HEK293 (cell line): Measurements from ENCODE around the gene SS18L1.
A peak's percentile ranks its signal among the peaks of the same experiment; 100 is the strongest.

Source experiments
- CTCF ChIA-PET: fragments of 350-600 bp; formaldehyde crosslinking; extraction: SDS; loops from one replicate; lab custom pipeline; 2021; ENCODE audit warnings: antibody characterized with exemption; lab: Yijun Ruan, JAX
- POLR2A ChIA-PET: fragments of 300-600 bp; formaldehyde crosslinking; extraction: SDS; loops from one replicate; lab custom pipeline; 2020; ENCODE audit warnings: antibody characterized with exemption, inconsistent platforms; lab: Yijun Ruan, JAX
- H3K27ac ChIP-seq: fragments of 200-500 bp; sonication (Bioruptor generic); 2 replicates; pipeline ENCODE4 v1.5.1; 2014; ENCODE audit warnings: low read depth, low read length, control low read depth, inconsistent platforms; ENCODE audit errors: extremely low read depth
- H3K36me3 ChIP-seq, 2 experiments: fragments of 200-500 bp in 1 of 2; sonication (Bioruptor generic) in 1 of 2; 1 replicate in 1 of 2; 2 replicates in 1 of 2; pipeline ENCODE4 v1.5.1; 2014 to 2017; ENCODE audit warnings: inconsistent platforms in 2 of 2, low read length in 2 of 2; ENCODE audit not compliant: control insufficient read depth in 2 of 2, insufficient read depth in 1 of 2
- H3K4me1 ChIP-seq: fragments of 200-500 bp; sonication (Bioruptor generic); 2 replicates; pipeline ENCODE4 v1.5.1; 2014; ENCODE audit warnings: mild to moderate bottlenecking, low read length, inconsistent platforms; ENCODE audit not compliant: control insufficient read depth, insufficient read depth
- H3K4me3 ChIP-seq: 2 replicates; pipeline ENCODE4 v1.5.1; 2011; ENCODE audit warnings: low read depth, mild to moderate bottlenecking, control low read depth, low read length, moderate library complexity
- H3K9me3 ChIP-seq: fragments of 200-500 bp; sonication (Bioruptor generic); 2 replicates; pipeline ENCODE4 v1.5.1; 2014; ENCODE audit warnings: low read depth, low read length, inconsistent platforms; ENCODE audit not compliant: control insufficient read depth, insufficient read depth
- EGR2 ChIP-seq: fragments of 450-650 bp; formaldehyde crosslinking; IDR thresholded peaks from 2 replicates; pipeline ENCODE4 v1.5.1; 2016; ENCODE audit warnings: low read depth, missing biosample characterization, missing genetic modification characterization
- MEIS1 ChIP-seq: sonication (generic); formaldehyde crosslinking; IDR thresholded peaks from 2 replicates; pipeline ENCODE4 v1.8.1; 2022; ENCODE audit warnings: missing genetic modification reagents, mild to moderate bottlenecking, borderline replicate concordance
- RBAK ChIP-seq: fragments of 450-650 bp; formaldehyde crosslinking; IDR thresholded peaks from 2 replicates; pipeline ENCODE4 v1.5.1; 2016; ENCODE audit warnings: missing biosample characterization, missing genetic modification characterization
- ZBTB20 ChIP-seq: fragments of 450-650 bp; formaldehyde crosslinking; IDR thresholded peaks from 2 replicates; pipeline ENCODE4 v1.5.1; 2016; ENCODE audit warnings: missing biosample characterization, missing genetic modification characterization
- ZFHX2 ChIP-seq: fragments of 450-650 bp; formaldehyde crosslinking; conservative IDR thresholded peaks from 2 replicates; pipeline ENCODE4 v1.5.1; 2016; ENCODE audit warnings: missing biosample characterization, missing genetic modification characterization
- ZNF19 ChIP-seq: fragments of 450-650 bp; formaldehyde crosslinking; IDR thresholded peaks from 2 replicates; pipeline ENCODE4; 2016; ENCODE audit warnings: missing biosample characterization, missing genetic modification characterization, low read depth
- ZNF274 ChIP-seq, 2 experiments: fragments of 200-500 bp in 1 of 2; fragments of 450-650 bp in 1 of 2; sonication (Bioruptor generic) in 1 of 2; formaldehyde crosslinking in 1 of 2; IDR thresholded peaks; 2 replicates each; pipeline versions ENCODE4 v1.5.1 to v1.6.1; 2014 to 2016; ENCODE audit warnings: borderline replicate concordance in 1 of 2, inconsistent platforms in 1 of 2, low read length in 1 of 2, missing biosample characterization in 1 of 2, missing genetic modification characterization in 1 of 2
- ZNF311 ChIP-seq: fragments of 450-650 bp; formaldehyde crosslinking; IDR thresholded peaks from 2 replicates; pipeline ENCODE4 v1.5.1; 2017; ENCODE audit warnings: missing biosample characterization, missing genetic modification characterization, borderline replicate concordance
- ZNF391 ChIP-seq: fragments of 450-650 bp; formaldehyde crosslinking; IDR thresholded peaks from 2 replicates; pipeline ENCODE4 v1.5.1; 2016; ENCODE audit warnings: low read depth, missing biosample characterization, missing genetic modification characterization, borderline replicate concordance
- ZNF473 ChIP-seq: fragments of 450-650 bp; formaldehyde crosslinking; IDR thresholded peaks from 2 replicates; pipeline ENCODE4 v1.5.1; 2017; ENCODE audit warnings: missing biosample characterization, missing genetic modification characterization
- ZNF510 ChIP-seq: fragments of 450-650 bp; formaldehyde crosslinking; IDR thresholded peaks from 2 replicates; pipeline ENCODE4 v1.5.1; 2018; ENCODE audit warnings: mild to moderate bottlenecking, missing genetic modification characterization, missing biosample characterization; ENCODE audit not compliant: insufficient replicate concordance
- ZNF529 ChIP-seq: fragments of 450-650 bp; formaldehyde crosslinking; IDR thresholded peaks from 2 replicates; pipeline ENCODE4 v1.5.1; 2017; ENCODE audit warnings: missing genetic modification characterization, missing biosample characterization; ENCODE audit not compliant: insufficient replicate concordance
- ZNF549 ChIP-seq: fragments of 450-650 bp; IDR thresholded peaks from 2 replicates; pipeline ENCODE4 v1.5.1; 2018; ENCODE audit warnings: missing biosample characterization, missing genetic modification characterization, mild to moderate bottlenecking, inconsistent platforms, moderate library complexity
- ZNF558 ChIP-seq: fragments of 450-650 bp; formaldehyde crosslinking; IDR thresholded peaks from 2 replicates; pipeline ENCODE4 v1.5.1; 2016; ENCODE audit warnings: missing biosample characterization, missing genetic modification characterization
- ZSCAN23 ChIP-seq: fragments of 450-650 bp; formaldehyde crosslinking; IDR thresholded peaks from 2 replicates; pipeline ENCODE4 v1.5.1; 2016; ENCODE audit warnings: missing biosample characterization, missing genetic modification characterization
- ZXDB ChIP-seq: fragments of 450-650 bp; formaldehyde crosslinking; IDR thresholded peaks from 2 replicates; pipeline ENCODE4 v1.5.1; 2016; ENCODE audit warnings: missing biosample characterization, missing genetic modification characterization
- TF ChIP-seq, protein P1 (sequence below): fragments of 450-650 bp; formaldehyde crosslinking; IDR thresholded peaks from 2 replicates; pipeline ENCODE4 v1.5.1; 2016; ENCODE audit warnings: missing biosample characterization, missing genetic modification characterization, borderline replicate concordance

SS18L1 gene

GRCh38 chr20:62190639-62191411 is 47.3 kb downstream of the SS18L1 start:
- H3K4me3 ChIP-seq = no peak overlapping the region
- H3K36me3 ChIP-seq = peaks cover 19 to 51% of the 10 kb centered on the region in 2 experiments
- no peak for TF ChIP-seq ZNF510 (tag by site-specific recombination)
- TF ChIP-seq ZXDB (tag by site-specific recombination) = no peak
- TF ChIP-seq MEIS1 (CRISPR knock-in tag) = no peak
- TF ChIP-seq ZNF558 (tag by site-specific recombination) = no peak
- no peak for TF ChIP-seq ZNF391 (tag by site-specific recombination)
- no peak for TF ChIP-seq ZNF473
- TF ChIP-seq ZSCAN23 (tag by site-specific recombination) = no peak
- TF ChIP-seq ZNF549 (tag by site-specific recombination) = no peak
- TF ChIP-seq, protein P1, sequence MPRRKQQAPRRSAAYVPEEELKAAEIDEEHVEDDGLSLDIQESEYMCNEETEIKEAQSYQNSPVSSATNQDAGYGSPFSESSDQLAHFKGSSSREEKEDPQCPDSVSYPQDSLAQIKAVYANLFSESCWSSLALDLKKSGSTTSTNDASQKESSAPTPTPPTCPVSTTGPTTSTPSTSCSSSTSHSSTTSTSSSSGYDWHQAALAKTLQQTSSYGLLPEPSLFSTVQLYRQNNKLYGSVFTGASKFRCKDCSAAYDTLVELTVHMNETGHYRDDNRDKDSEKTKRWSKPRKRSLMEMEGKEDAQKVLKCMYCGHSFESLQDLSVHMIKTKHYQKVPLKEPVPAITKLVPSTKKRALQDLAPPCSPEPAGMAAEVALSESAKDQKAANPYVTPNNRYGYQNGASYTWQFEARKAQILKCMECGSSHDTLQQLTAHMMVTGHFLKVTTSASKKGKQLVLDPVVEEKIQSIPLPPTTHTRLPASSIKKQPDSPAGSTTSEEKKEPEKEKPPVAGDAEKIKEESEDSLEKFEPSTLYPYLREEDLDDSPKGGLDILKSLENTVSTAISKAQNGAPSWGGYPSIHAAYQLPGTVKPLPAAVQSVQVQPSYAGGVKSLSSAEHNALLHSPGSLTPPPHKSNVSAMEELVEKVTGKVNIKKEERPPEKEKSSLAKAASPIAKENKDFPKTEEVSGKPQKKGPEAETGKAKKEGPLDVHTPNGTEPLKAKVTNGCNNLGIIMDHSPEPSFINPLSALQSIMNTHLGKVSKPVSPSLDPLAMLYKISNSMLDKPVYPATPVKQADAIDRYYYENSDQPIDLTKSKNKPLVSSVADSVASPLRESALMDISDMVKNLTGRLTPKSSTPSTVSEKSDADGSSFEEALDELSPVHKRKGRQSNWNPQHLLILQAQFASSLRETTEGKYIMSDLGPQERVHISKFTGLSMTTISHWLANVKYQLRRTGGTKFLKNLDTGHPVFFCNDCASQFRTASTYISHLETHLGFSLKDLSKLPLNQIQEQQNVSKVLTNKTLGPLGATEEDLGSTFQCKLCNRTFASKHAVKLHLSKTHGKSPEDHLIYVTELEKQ (tag by site-specific recombination) = no peak
- no peak for TF ChIP-seq RBAK
- no peak for TF ChIP-seq ZBTB20 (tag by site-specific recombination)
- TF ChIP-seq ZNF274 (IDR thresholded peaks at IDR 0.05; ENCODE audit: low read length) = no peak
- no peak for TF ChIP-seq ZNF274 (tag by site-specific recombination; IDR thresholded peaks at IDR 0.05; ENCODE audit: borderline replicate concordance)
- TF ChIP-seq ZNF311 (tag by site-specific recombination) = no peak
- H3K4me1 ChIP-seq = no peaks in the 10 kb centered on the region
- H3K9me3 ChIP-seq = no peaks in the 10 kb centered on the region
- CTCF ChIA-PET = no interaction called here
- POLR2A ChIA-PET = interaction anchor here (0.6 kb wide), 1 partner anchor 24 kb away, joined by 6 read pairs; no protein-coding TSS in a partner anchor
- no peak overlapping the region for H3K27ac ChIP-seq

GRCh38 chr20:62191781-62192559 is 48.4 kb downstream of the SS18L1 start:
- CTCF ChIA-PET = interaction anchor here (0.7 kb wide), 1 partner anchor 574 kb away, joined by 3 read pairs; no protein-coding TSS in a partner anchor
- Histone ChIP-seq H3K36me3 (peaks cover 24 to 58% of the 10 kb centered on the region in 2 experiments), H3K4me3 (no peak overlapping the region)
- TF ChIP-seq EGR2 (tag by site-specific recombination) (0 out of 2 replicates have a peak, but pooled peaks have one; percentile 6), ZNF19 (tag by site-specific recombination) (no peak), ZNF529 (tag by site-specific recombination) (no peak), ZFHX2 (tag by site-specific recombination) (peak; percentile 33; the same call in 1 of the 2 replicates)
- TF ChIP-seq, all 188 proteins: peak for 2
- Histone ChIP-seq H3K27ac (no peak overlapping the region), H3K4me1 (no peaks in the 10 kb centered on the region), H3K9me3 (no peaks in the 10 kb centered on the region)
- POLR2A ChIA-PET = no interaction called here
